ENCODE results near the gene GUCA2B.

DNA sequence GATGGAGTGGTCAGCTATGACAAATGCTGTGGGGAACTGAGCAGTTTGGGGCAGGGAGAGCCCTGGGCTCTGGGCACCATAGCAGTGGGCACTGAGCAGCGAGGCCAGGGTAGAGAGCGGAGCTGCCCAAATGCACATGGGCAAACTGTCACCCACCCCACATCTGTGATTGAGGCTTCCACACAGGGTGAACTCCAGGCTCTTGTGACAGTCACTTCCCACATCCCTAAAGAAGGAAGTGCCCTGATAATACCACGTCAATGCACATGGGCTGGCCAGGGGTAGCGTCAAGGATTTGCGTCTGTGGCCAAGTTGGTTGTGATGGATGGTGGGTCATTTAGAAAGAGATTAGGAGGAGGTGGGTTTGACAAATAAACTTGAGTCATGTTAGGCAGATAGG lies 2.6 kb upstream of the GUCA2B start:
- TF ChIP-seq, protein P1, sequence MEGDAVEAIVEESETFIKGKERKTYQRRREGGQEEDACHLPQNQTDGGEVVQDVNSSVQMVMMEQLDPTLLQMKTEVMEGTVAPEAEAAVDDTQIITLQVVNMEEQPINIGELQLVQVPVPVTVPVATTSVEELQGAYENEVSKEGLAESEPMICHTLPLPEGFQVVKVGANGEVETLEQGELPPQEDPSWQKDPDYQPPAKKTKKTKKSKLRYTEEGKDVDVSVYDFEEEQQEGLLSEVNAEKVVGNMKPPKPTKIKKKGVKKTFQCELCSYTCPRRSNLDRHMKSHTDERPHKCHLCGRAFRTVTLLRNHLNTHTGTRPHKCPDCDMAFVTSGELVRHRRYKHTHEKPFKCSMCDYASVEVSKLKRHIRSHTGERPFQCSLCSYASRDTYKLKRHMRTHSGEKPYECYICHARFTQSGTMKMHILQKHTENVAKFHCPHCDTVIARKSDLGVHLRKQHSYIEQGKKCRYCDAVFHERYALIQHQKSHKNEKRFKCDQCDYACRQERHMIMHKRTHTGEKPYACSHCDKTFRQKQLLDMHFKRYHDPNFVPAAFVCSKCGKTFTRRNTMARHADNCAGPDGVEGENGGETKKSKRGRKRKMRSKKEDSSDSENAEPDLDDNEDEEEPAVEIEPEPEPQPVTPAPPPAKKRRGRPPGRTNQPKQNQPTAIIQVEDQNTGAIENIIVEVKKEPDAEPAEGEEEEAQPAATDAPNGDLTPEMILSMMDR (IDR thresholded peaks at IDR 0.05) = no peak
- no peak for TF ChIP-seq POLR2A (IDR thresholded peaks at IDR 0.05)
